ENCODE measurements around the gene CFAP221.

GRCh38 chr2:119637371-119637770 is 93.1 kb downstream of the CFAP221 start:
- TF ChIP-seq CTCF (optimal IDR thresholded peaks at IDR 0.05 in 1 of 3, IDR thresholded peaks at IDR 0.05 in 1 of 3, conservative IDR thresholded peaks at IDR 0.05 in 1 of 3; ENCODE audit: extremely low read depth in 1 of 3, insufficient read depth in 2 of 3, low read length in 3 of 3) (no peak), EZH2 (IDR thresholded peaks at IDR 0.05; ENCODE audit: low read length) (no peak)

All from keratinocyte (primary cell).